ENCODE results near the gene PLAAT3. TPM values are rescaled to one million over a fixed set of nuclear protein-coding genes. Genes with fewer than 3 reads are reported as not detected.

Gene PLAAT3
- total and polyA plus RNA-seq, 7 experiments from 2014 or later: 0.92 to 10.3 (median 2.0) TPM

- peaks cover 0 to 27% (median 12%) of the 10 kb centered on the region in 7 donors for H3K4me1 Mint-ChIP-seq
- CTCF ChIA-PET: no interaction called here
- peak overlapping the region in 3 of 9 donors; percentile 13 to 62 (median 23) for H3K27ac Mint-ChIP-seq
Measured at GRCh38 chr11:63610604-63611394, 3.4 kb downstream of the PLAAT3 start.

GRCh38 chr11:63609971-63610580, 4.2 kb downstream of the PLAAT3 start:
- Histone ChIP-seq H3K27ac (ENCODE audit: low read depth, low read length) (no peak overlapping the region), H3K4me1 (ENCODE audit: control insufficient read depth in 2 of 2, insufficient read depth in 2 of 2, low read length in 2 of 2) (peaks cover 0 to 3% of the 10 kb centered on the region in 2 donors), H3K9me3 (ENCODE audit: control insufficient read depth in 2 of 3, low read length in 3 of 3) (no peaks in the 10 kb centered on the region), H3K4me3 (ENCODE audit: low read length) (no peak overlapping the region), H3K27me3 (ENCODE audit: control insufficient read depth in 2 of 2, insufficient read depth in 2 of 2, low read length in 2 of 2) (no peaks in the 10 kb centered on the region), H3K36me3 (ENCODE audit: control insufficient read depth in 2 of 3, insufficient read depth in 3 of 3, low read length in 3 of 3) (no peaks in the 10 kb centered on the region)
- no peak overlapping the region for H3K4me3 Mint-ChIP-seq
- peak overlapping the region in 3 of 9 donors; percentile 13 to 23 (median 18) for H3K27ac Mint-ChIP-seq
- peaks cover 0 to 31% (median 0%) of the 10 kb centered on the region in 5 donors for H3K27me3 Mint-ChIP-seq
- intact Hi-C loops (cut with micrococcal nuclease): loop anchor here (5.0 kb wide), 4 partner anchors 38 to 78 kb away; no protein-coding TSS in a partner anchor
- H3K4me1 Mint-ChIP-seq: peaks cover 0 to 27% (median 12%) of the 10 kb centered on the region in 7 donors
- DNase-seq: no peak
- no peaks in the 10 kb centered on the region for H3K36me3 Mint-ChIP-seq
- CTCF ChIA-PET: interaction anchor here (0.6 kb wide), 1 partner anchor 90 kb away, joined by 3 read pairs; no protein-coding TSS in a partner anchor
- no peaks in the 10 kb centered on the region for H3K9me3 Mint-ChIP-seq
- no peak for ATAC-seq
- POLR2A ChIA-PET: interaction anchor here (0.8 kb wide), 1 partner anchor 74 kb away, joined by 3 read pairs; the partner anchor contains the start of gene PLAAT4

More at GRCh38 chr11:63610604-63611394, 3.4 kb downstream of the PLAAT3 start:
- no peak overlapping the region for H3K27ac ChIP-seq (ENCODE audit: low read depth, low read length)
- ATAC-seq (no peak), DNase-seq (no peak)
- H3K4me3 ChIP-seq (ENCODE audit: low read length): no peak overlapping the region
- H3K9me3 ChIP-seq (ENCODE audit: control insufficient read depth in 2 of 3, low read length in 3 of 3): no peaks in the 10 kb centered on the region
- H3K36me3 ChIP-seq (ENCODE audit: control insufficient read depth in 2 of 3, insufficient read depth in 3 of 3, low read length in 3 of 3): no peaks in the 10 kb centered on the region
- POLR2A ChIA-PET: no interaction called here
- Mint-ChIP-seq H3K36me3 (no peaks in the 10 kb centered on the region), H3K27me3 (peaks cover 0 to 31% (median 0%) of the 10 kb centered on the region in 5 donors), H3K9me3 (no peaks in the 10 kb centered on the region), H3K4me3 (no peak overlapping the region)
- intact Hi-C loops (cut with micrococcal nuclease): loop anchor here (5.0 kb wide), 4 partner anchors 38 to 78 kb away; no protein-coding TSS in a partner anchor
- H3K4me1 ChIP-seq (ENCODE audit: control insufficient read depth in 2 of 2, insufficient read depth in 2 of 2, low read length in 2 of 2): peaks cover 0 to 3% of the 10 kb centered on the region in 2 donors
- no peaks in the 10 kb centered on the region for H3K27me3 ChIP-seq (ENCODE audit: control insufficient read depth in 2 of 2, insufficient read depth in 2 of 2, low read length in 2 of 2)

- peaks cover 0 to 25% (median 12%) of the 10 kb centered on the region in 7 donors for H3K4me1 Mint-ChIP-seq
- peaks cover 0 to 30% (median 0%) of the 10 kb centered on the region in 5 donors for H3K27me3 Mint-ChIP-seq
- ChIA-PET CTCF (interaction anchor here (0.6 kb wide), 1 partner anchor 90 kb away, joined by 3 read pairs; no protein-coding TSS in a partner anchor), POLR2A (interaction anchor here (0.8 kb wide), 1 partner anchor 73 kb away, joined by 3 read pairs; the partner anchor contains the start of gene PLAAT4)
- peak overlapping the region in 3 of 9 donors; percentile 9 to 71 (median 42) for H3K27ac Mint-ChIP-seq
- no peak for DNase-seq
- no peak overlapping the region for H3K4me3 ChIP-seq (ENCODE audit: low read length)
- peaks cover 0 to 3% of the 10 kb centered on the region in 2 donors for H3K4me1 ChIP-seq (ENCODE audit: control insufficient read depth in 2 of 2, insufficient read depth in 2 of 2, low read length in 2 of 2)
- H3K27me3 ChIP-seq (ENCODE audit: control insufficient read depth in 2 of 2, insufficient read depth in 2 of 2, low read length in 2 of 2): no peaks in the 10 kb centered on the region
- H3K36me3 Mint-ChIP-seq: no peaks in the 10 kb centered on the region
- no peak for ATAC-seq
- intact Hi-C loops (cut with micrococcal nuclease): no loop called here
- H3K9me3 ChIP-seq (ENCODE audit: control insufficient read depth in 2 of 3, low read length in 3 of 3): no peaks in the 10 kb centered on the region
- no peaks in the 10 kb centered on the region for H3K9me3 Mint-ChIP-seq
- no peak overlapping the region for H3K4me3 Mint-ChIP-seq
- H3K36me3 ChIP-seq (ENCODE audit: control insufficient read depth in 2 of 3, insufficient read depth in 3 of 3, low read length in 3 of 3): no peaks in the 10 kb centered on the region
- no peak overlapping the region for H3K27ac ChIP-seq (ENCODE audit: low read depth, low read length)
Measured at GRCh38 chr11:63609536-63609935, 4.7 kb downstream of the PLAAT3 start.

- Mint-ChIP-seq H3K9me3 (no peaks in the 10 kb centered on the region), H3K4me3 (no peak overlapping the region), H3K27me3 (peaks cover 0 to 24% (median 0%) of the 10 kb centered on the region in 5 donors), H3K4me1 (peaks cover 0 to 18% (median 11%) of the 10 kb centered on the region in 7 donors), H3K27ac (peak overlapping the region in 3 of 9 donors; percentile 9 to 49 (median 39)), H3K36me3 (no peaks in the 10 kb centered on the region)
- intact Hi-C loops (cut with micrococcal nuclease): no loop called here
- no peaks in the 10 kb centered on the region for H3K27me3 ChIP-seq (ENCODE audit: control insufficient read depth in 2 of 2, insufficient read depth in 2 of 2, low read length in 2 of 2)
- ChIA-PET CTCF (no interaction called here), POLR2A (interaction anchor here (0.8 kb wide), 1 partner anchor 72 kb away, joined by 3 read pairs; the partner anchor contains the start of gene PLAAT4)
- no peak for DNase-seq
- H3K9me3 ChIP-seq (ENCODE audit: control insufficient read depth in 2 of 3, low read length in 3 of 3): no peaks in the 10 kb centered on the region
- no peak overlapping the region for H3K27ac ChIP-seq (ENCODE audit: low read depth, low read length)
- no peak for ATAC-seq
- H3K4me1 ChIP-seq (ENCODE audit: control insufficient read depth in 2 of 2, insufficient read depth in 2 of 2, low read length in 2 of 2): peaks cover 0 to 3% of the 10 kb centered on the region in 2 donors
- H3K36me3 ChIP-seq (ENCODE audit: control insufficient read depth in 2 of 3, insufficient read depth in 3 of 3, low read length in 3 of 3): no peaks in the 10 kb centered on the region
- H3K4me3 ChIP-seq (ENCODE audit: low read length): no peak overlapping the region
Measured at GRCh38 chr11:63608353-63609345, 5.6 kb downstream of the PLAAT3 start.

- Mint-ChIP-seq H3K4me3 (no peak overlapping the region), H3K9me3 (no peaks in the 10 kb centered on the region), H3K36me3 (no peaks in the 10 kb centered on the region), H3K27ac (peak overlapping the region in 1 of 9 donors; percentile 74), H3K27me3 (peaks cover 0 to 2% (median 0%) of the 10 kb centered on the region in 5 donors), H3K4me1 (peaks cover 0 to 6% (median 3%) of the 10 kb centered on the region in 7 donors)
- CTCF ChIA-PET: no interaction called here
- no peaks in the 10 kb centered on the region for H3K9me3 ChIP-seq (ENCODE audit: control insufficient read depth in 2 of 3, low read length in 3 of 3)
- H3K36me3 ChIP-seq (ENCODE audit: control insufficient read depth in 2 of 3, insufficient read depth in 3 of 3, low read length in 3 of 3): no peaks in the 10 kb centered on the region
- no peak for ATAC-seq
- H3K27me3 ChIP-seq (ENCODE audit: control insufficient read depth in 2 of 2, insufficient read depth in 2 of 2, low read length in 2 of 2): no peaks in the 10 kb centered on the region
- no peaks in the 10 kb centered on the region for H3K4me1 ChIP-seq (ENCODE audit: control insufficient read depth in 2 of 2, insufficient read depth in 2 of 2, low read length in 2 of 2)
- H3K4me3 ChIP-seq (ENCODE audit: low read length): no peak overlapping the region
- POLR2A ChIA-PET: no interaction called here
- DNase-seq: no peak
- H3K27ac ChIP-seq (ENCODE audit: low read depth, low read length): no peak overlapping the region
- intact Hi-C loops (cut with micrococcal nuclease): no loop called here
Measured at GRCh38 chr11:63603180-63603518, 11.1 kb downstream of the PLAAT3 start.

Data from naive thymus-derived CD4-positive, alpha-beta T cell (primary cell).